WTC11 (cell line): ENCODE data around the gene RASSF1. TPM values are rescaled to one million over a fixed set of nuclear protein-coding genes. Genes with fewer than 3 reads are reported as not detected.

ENCODE experiments used
- ATAC-seq: fragments of 200-7000 bp; cut with Tn5 transposase; 2 replicates; pipeline ENCODE4 v1.10.0; 2021; ENCODE audit warnings: mild to moderate bottlenecking, moderate library complexity
- CTCF ChIA-PET: fragments of 300-600 bp; sonication (Branson Sonifier 250); formaldehyde crosslinking; loops from one replicate; lab custom pipeline; 2021; ENCODE audit warnings: antibody characterized with exemption; lab: Charles Lee
- POLR2A ChIA-PET: fragments of 350-600 bp; sonication (Branson Sonifier 250); formaldehyde crosslinking; loops from one replicate; lab custom pipeline; 2021; ENCODE audit warnings: antibody characterized with exemption; lab: Charles Lee
- DNase-seq: peaks from one replicate; pipeline ENCODE4 v3.0.0; 2021; ENCODE audit warnings: low spot score
- H3K27ac Mint-ChIP-seq: 2 replicates; pipeline ENCODE4 v1.8.0; 2021; ENCODE audit warnings: mixed read lengths
- H3K27me3 Mint-ChIP-seq: 2 replicates; pipeline ENCODE4 v1.8.0; 2021; ENCODE audit warnings: low read depth, mild to moderate bottlenecking, moderate library complexity, mixed read lengths
- H3K36me3 Mint-ChIP-seq: 2 replicates; pipeline ENCODE4 v1.8.0; 2021; ENCODE audit warnings: mixed read lengths
- H3K4me1 Mint-ChIP-seq: 2 replicates; pipeline ENCODE4 v1.8.0; 2022; ENCODE audit warnings: mixed read lengths
- H3K4me3 Mint-ChIP-seq: 2 replicates; pipeline ENCODE4 v1.8.0; 2021; ENCODE audit warnings: mild to moderate bottlenecking, moderate library complexity, mixed read lengths
- H3K9me3 Mint-ChIP-seq: 2 replicates; pipeline ENCODE4 v1.8.0; 2021; ENCODE audit warnings: mixed read lengths
- CREB1 ChIP-seq: sonication (generic); formaldehyde crosslinking; IDR thresholded peaks from 2 replicates; pipeline ENCODE4 v1.8.0; 2023; ENCODE audit warnings: mild to moderate bottlenecking, missing genetic modification reagents
- CTCF ChIP-seq: fragments of 200-600 bp; IDR thresholded peaks from 2 replicates; pipeline ENCODE4 v1.8.0; 2022; ENCODE audit warnings: antibody characterized with exemption
- E2F4 ChIP-seq: sonication (generic); formaldehyde crosslinking; IDR thresholded peaks from 2 replicates; pipeline ENCODE4 v1.8.1; 2022; ENCODE audit warnings: low read depth, mild to moderate bottlenecking, moderate library complexity, missing genetic modification reagents, borderline replicate concordance
- E2F5 ChIP-seq: sonication (generic); formaldehyde crosslinking; IDR thresholded peaks from 2 replicates; pipeline ENCODE4 v1.8.1; 2022; ENCODE audit warnings: mild to moderate bottlenecking, moderate library complexity, missing genetic modification reagents
- ERG ChIP-seq: fragments of 250-450 bp; sonication (Bioruptor Pico); IDR thresholded peaks from 2 replicates; pipeline ENCODE4 v1.8.0; 2021; ENCODE audit warnings: mild to moderate bottlenecking
- FOXJ3 ChIP-seq: sonication (generic); formaldehyde crosslinking; IDR thresholded peaks from 2 replicates; pipeline ENCODE4 v1.9.0; 2021; ENCODE audit warnings: missing genetic modification reagents, mild to moderate bottlenecking, borderline replicate concordance
- IRF1 ChIP-seq: sonication (generic); formaldehyde crosslinking; IDR thresholded peaks from 2 replicates; pipeline ENCODE4 v1.8.0; 2023; ENCODE audit warnings: missing genetic modification reagents
- JUN ChIP-seq: sonication (generic); formaldehyde crosslinking; IDR thresholded peaks from 2 replicates; pipeline ENCODE4 v1.8.0; 2023; ENCODE audit warnings: mild to moderate bottlenecking, missing genetic modification reagents
- NFATC4 ChIP-seq: fragments of 250-450 bp; sonication (Bioruptor Pico); IDR thresholded peaks from 2 replicates; pipeline ENCODE4 v1.9.0; 2021; ENCODE audit warnings: mild to moderate bottlenecking
- NFE2L1 ChIP-seq: sonication (generic); formaldehyde crosslinking; IDR thresholded peaks from 2 replicates; pipeline ENCODE4 v1.8.1; 2023; ENCODE audit warnings: missing genetic modification reagents
- NR2C2 ChIP-seq: sonication (generic); formaldehyde crosslinking; IDR thresholded peaks from 2 replicates; pipeline ENCODE4 v1.8.0; 2022; ENCODE audit warnings: mild to moderate bottlenecking, missing genetic modification reagents
- NR3C1 ChIP-seq: sonication (generic); formaldehyde crosslinking; conservative IDR thresholded peaks from 2 replicates; pipeline ENCODE4 v1.8.1; 2023; ENCODE audit warnings: low read depth, mild to moderate bottlenecking, missing genetic modification reagents
- PRRX2 ChIP-seq: fragments of 250-450 bp; sonication (Bioruptor Pico); IDR thresholded peaks from 2 replicates; pipeline ENCODE4 v1.8.0; 2021; ENCODE audit warnings: mild to moderate bottlenecking
- RORB ChIP-seq: fragments of 250-450 bp; sonication (Bioruptor Pico); IDR thresholded peaks from 2 replicates; pipeline ENCODE4 v1.9.0; 2021; ENCODE audit warnings: mild to moderate bottlenecking
- SOX15 ChIP-seq: fragments of 250-450 bp; sonication (Bioruptor Pico); IDR thresholded peaks from 2 replicates; pipeline ENCODE4 v1.9.0; 2021; ENCODE audit warnings: mild to moderate bottlenecking
- TCF7 ChIP-seq: sonication (generic); formaldehyde crosslinking; IDR thresholded peaks from 2 replicates; pipeline ENCODE4 v1.8.0; 2022; ENCODE audit warnings: mild to moderate bottlenecking, low read depth, missing genetic modification reagents, moderate library complexity
- ZBTB21 ChIP-seq: sonication (generic); formaldehyde crosslinking; IDR thresholded peaks from 2 replicates; pipeline ENCODE4 v1.8.1; 2023; ENCODE audit warnings: mild to moderate bottlenecking, missing genetic modification reagents, borderline replicate concordance
- ZMAT4 ChIP-seq: fragments of 250-450 bp; sonication (Bioruptor Pico); IDR thresholded peaks from 2 replicates; pipeline ENCODE4 v1.9.0; 2021; ENCODE audit warnings: mild to moderate bottlenecking
- ZNF121 ChIP-seq: sonication (generic); formaldehyde crosslinking; IDR thresholded peaks from 2 replicates; pipeline ENCODE4 v1.8.0; 2023; ENCODE audit warnings: missing genetic modification reagents
- ZNF671 ChIP-seq: fragments of 250-450 bp; sonication (Bioruptor Pico); IDR thresholded peaks from 2 replicates; pipeline ENCODE4 v1.8.0; 2021; ENCODE audit warnings: mild to moderate bottlenecking
- total RNA-seq: library from RNA; stranded (reverse); gene quantifications from 3 replicates; pipeline ENCODE4 v1.2.3, GENCODE V29; 2021

Gene RASSF1
- total RNA-seq, 1 experiment from 2014 or later: 14.5 TPM

GRCh38 chr3:50294492-50295403 is 45.9 kb downstream of the RASSF1 start (continued):
- no peak for TF ChIP-seq E2F5 (CRISPR knock-in tag)
- TF ChIP-seq FOXJ3: no peak
- no peak for TF ChIP-seq E2F4 (CRISPR knock-in tag)
- TF ChIP-seq NR2C2: no peak
- no peak for TF ChIP-seq CTCF
- TF ChIP-seq NFE2L1 (CRISPR knock-in tag): no peak

GRCh38 chr3:50294089-50294488 is 46.5 kb downstream of the RASSF1 start:
- Mint-ChIP-seq H3K4me1 (peaks cover 12% of the 10 kb centered on the region), H3K27ac (no peak overlapping the region), H3K36me3 (peaks cover 6% of the 10 kb centered on the region; the same call in 1 of the 2 replicates), H3K27me3 (no peaks in the 10 kb centered on the region; the same call in 1 of the 2 replicates), H3K4me3 (no peak overlapping the region)
- ChIA-PET CTCF (interaction anchor here (1.5 kb wide), 1 partner anchor 100 kb away, joined by 4 read pairs; no protein-coding TSS in a partner anchor), POLR2A (no interaction called here)
- no peak for ATAC-seq
- TF ChIP-seq ZNF121 (CRISPR knock-in tag): peak; percentile 51; the same call in 1 of the 2 replicates
- no peak for TF ChIP-seq IRF1
- no peak for TF ChIP-seq ZBTB21
- TF ChIP-seq NFATC4 (CRISPR knock-in tag): no peak
- TF ChIP-seq SOX15 (CRISPR knock-in tag): no peak
- no peak for TF ChIP-seq NR3C1
- TF ChIP-seq, all 79 proteins: peak for 1
- no peaks in the 10 kb centered on the region for H3K9me3 Mint-ChIP-seq
- DNase-seq: no peak

- CTCF ChIA-PET: interaction anchor here (1.1 to 2.2 kb wide), 5 partner anchors 27 to 99 kb away, joined by 3 to 12 read pairs (median 8); partner anchors contain the start of gene HYAL2
- POLR2A ChIA-PET: interaction anchor here (1.2 kb wide), 1 partner anchor 44 kb away, joined by 3 read pairs; no protein-coding TSS in a partner anchor
- Mint-ChIP-seq H3K4me3 (peak overlapping the region; percentile 76), H3K36me3 (peaks cover 14% of the 10 kb centered on the region), H3K27me3 (no peaks in the 10 kb centered on the region; the same call in 1 of the 2 replicates), H3K27ac (peak overlapping the region; percentile 96), H3K9me3 (no peaks in the 10 kb centered on the region), H3K4me1 (peaks cover 12% of the 10 kb centered on the region)
- no peak for DNase-seq
- TF ChIP-seq RORB (no peak), ZNF671 (CRISPR knock-in tag) (no peak), NFE2L1 (CRISPR knock-in tag) (no peak), NR3C1 (no peak), JUN (CRISPR knock-in tag) (no peak), PRRX2 (CRISPR knock-in tag) (no peak), TCF7 (CRISPR knock-in tag) (no peak), ZMAT4 (CRISPR knock-in tag) (no peak), CREB1 (CRISPR knock-in tag) (no peak), ERG (CRISPR knock-in tag) (no peak)
- no peak for ATAC-seq
Measured at GRCh38 chr3:50293079-50293801, 47.4 kb downstream of the RASSF1 start.
